Stomach smooth muscle (tissue), 2 donors: ENCODE measurements around the gene LCAT.
"Not testable (repeated sequence)": the region's sequence is repeated elsewhere in the genome, so short reads cannot be mapped to it uniquely, and the experiment has no call there.

Experiments used
- H3K27ac ChIP-seq: one replicate; pipeline ENCODE4 v1.7.0; 2013; ENCODE audit warnings: mild to moderate bottlenecking, low read length, inconsistent platforms
- H3K27me3 ChIP-seq, 2 donors: one replicate each; pipeline ENCODE4 v1.7.0; 2013; ENCODE audit warnings: low read length in 2 of 2; ENCODE audit not compliant: insufficient read depth in 2 of 2, control insufficient read depth in 1 of 2
- H3K36me3 ChIP-seq, 2 donors: one replicate each; pipeline ENCODE4 v1.7.0; 2013; ENCODE audit warnings: low read length in 2 of 2; ENCODE audit not compliant: control insufficient read depth in 2 of 2, insufficient read depth in 2 of 2
- H3K4me1 ChIP-seq: one replicate; pipeline ENCODE4 v1.7.0; 2013; ENCODE audit warnings: low read length; ENCODE audit not compliant: control insufficient read depth, insufficient read depth
- H3K4me3 ChIP-seq, 2 donors: one replicate each; pipeline ENCODE4 v1.7.0; 2013; ENCODE audit warnings: low read length in 2 of 2
- H3K9ac ChIP-seq, 2 donors: one replicate each; pipeline ENCODE4 v1.7.0; 2013; ENCODE audit warnings: low read length in 2 of 2, mild to moderate bottlenecking in 1 of 2
- H3K9me3 ChIP-seq, 2 donors: one replicate each; pipeline ENCODE4 v1.7.0; 2013; ENCODE audit warnings: low read length in 2 of 2; ENCODE audit not compliant: control insufficient read depth in 2 of 2
- donor health status: healthy.
- donor health status: Pancreatic carcinoma.

The LCAT gene

DNA sequence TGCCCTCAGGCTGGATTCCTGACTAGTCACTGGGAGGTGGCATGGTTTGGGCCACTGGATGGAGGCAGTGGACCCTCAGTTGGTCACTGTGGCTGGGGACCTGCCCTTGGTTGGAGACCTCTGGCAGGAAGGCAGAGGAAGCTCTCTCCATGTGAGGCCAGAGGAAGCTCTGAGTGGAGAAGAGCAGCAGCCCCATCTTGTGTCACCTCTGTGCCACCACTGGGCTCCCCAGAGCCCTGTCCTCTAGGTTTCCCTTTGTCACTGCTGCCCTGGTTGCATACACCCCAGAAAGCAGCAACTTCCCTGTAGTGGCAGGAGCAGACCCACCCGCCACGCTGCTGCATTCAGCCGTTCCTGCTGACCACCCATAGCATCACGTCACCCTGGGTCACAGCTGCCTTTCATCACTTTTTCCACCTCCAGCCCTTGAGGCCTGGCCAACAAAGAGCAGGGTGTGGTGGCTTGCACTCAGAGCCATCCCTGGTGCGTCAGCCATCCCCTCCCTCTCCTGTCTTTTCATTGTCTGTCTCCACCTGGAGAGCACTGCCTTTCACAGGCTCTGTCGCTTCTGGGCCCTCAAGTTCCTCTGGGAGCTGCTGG is 24.2 kb downstream of the LCAT start:
- H3K27ac ChIP-seq, result peak overlapping the region; percentile 24
- peaks cover 56% of the 10 kb centered on the region for H3K4me1 ChIP-seq
- peaks cover 7 to 18% of the 10 kb centered on the region in 2 donors for H3K36me3 ChIP-seq
- H3K9ac ChIP-seq, result peak overlapping the region in 1 of 2 donors; percentile 47
- H3K9me3 ChIP-seq, result no peaks in the 10 kb centered on the region
- H3K27me3 ChIP-seq, result no peaks in the 10 kb centered on the region
- no peak overlapping the region for H3K4me3 ChIP-seq

DNA sequence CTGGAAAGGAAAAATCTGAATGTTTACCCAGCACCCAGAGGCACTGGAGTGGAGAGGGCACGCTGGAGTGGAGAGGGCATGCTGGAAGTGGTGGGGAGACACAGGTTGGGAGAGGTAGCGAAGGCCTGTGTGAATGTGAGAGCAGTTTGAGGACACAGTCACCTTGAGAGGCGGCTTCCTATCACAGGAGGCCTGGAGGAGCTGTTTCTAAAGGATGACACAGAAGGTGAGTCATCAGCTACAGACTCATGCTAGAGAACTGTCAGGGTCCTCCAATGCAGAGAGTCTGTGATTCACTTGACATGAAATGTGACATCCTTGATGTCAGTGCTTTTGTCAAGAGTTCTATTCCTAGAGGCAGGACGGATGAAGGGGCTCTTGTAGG is 26.1 kb downstream of the LCAT start:
- Histone ChIP-seq H3K27me3 (no peaks in the 10 kb centered on the region), H3K27ac (peak overlapping the region; percentile 71), H3K4me1 (peaks cover 41% of the 10 kb centered on the region), H3K36me3 (peaks cover 4 to 13% of the 10 kb centered on the region in 2 donors), H3K9ac (peak overlapping the region; percentile 17 to 64), H3K4me3 (peak overlapping the region in 1 of 2 donors; percentile 22), H3K9me3 (no peaks in the 10 kb centered on the region)

DNA sequence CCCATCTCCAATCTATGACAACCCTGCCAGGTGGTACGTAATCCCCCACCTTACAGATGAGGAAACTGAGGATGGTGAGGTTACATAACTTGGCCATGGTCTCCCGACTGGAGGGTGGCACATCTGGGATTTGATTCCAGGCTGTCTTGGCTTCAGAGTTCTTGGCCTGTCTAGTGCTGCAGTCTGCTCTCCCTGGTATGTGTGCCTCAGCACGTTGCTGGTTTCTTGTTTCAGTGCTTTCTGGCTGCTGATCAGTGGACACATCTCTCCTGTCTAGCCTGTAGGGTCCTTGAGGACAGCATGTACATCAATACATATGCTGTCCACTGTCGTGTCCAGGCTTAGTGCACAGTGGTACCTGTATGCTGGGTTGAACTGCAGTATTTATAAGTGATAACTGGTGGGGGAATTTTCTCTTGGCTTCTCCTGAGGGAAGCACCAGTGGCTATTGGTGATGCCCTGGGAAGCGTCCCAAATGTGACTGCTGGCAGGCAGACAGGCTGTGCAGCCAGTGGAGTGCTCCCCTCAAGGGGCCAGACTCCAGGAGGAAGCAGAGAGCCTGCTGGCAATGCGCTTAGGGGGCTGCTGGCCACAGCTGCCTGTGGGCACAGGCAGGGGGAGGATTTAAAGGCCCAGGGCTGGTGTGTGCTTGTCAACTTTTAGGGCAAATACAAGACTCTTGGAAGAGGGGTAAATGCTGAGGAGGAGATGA is 26.6 kb downstream of the LCAT start:
- Histone ChIP-seq H3K27ac (peak overlapping the region; percentile 71), H3K9ac (peak overlapping the region; percentile 17 to 64)

DNA sequence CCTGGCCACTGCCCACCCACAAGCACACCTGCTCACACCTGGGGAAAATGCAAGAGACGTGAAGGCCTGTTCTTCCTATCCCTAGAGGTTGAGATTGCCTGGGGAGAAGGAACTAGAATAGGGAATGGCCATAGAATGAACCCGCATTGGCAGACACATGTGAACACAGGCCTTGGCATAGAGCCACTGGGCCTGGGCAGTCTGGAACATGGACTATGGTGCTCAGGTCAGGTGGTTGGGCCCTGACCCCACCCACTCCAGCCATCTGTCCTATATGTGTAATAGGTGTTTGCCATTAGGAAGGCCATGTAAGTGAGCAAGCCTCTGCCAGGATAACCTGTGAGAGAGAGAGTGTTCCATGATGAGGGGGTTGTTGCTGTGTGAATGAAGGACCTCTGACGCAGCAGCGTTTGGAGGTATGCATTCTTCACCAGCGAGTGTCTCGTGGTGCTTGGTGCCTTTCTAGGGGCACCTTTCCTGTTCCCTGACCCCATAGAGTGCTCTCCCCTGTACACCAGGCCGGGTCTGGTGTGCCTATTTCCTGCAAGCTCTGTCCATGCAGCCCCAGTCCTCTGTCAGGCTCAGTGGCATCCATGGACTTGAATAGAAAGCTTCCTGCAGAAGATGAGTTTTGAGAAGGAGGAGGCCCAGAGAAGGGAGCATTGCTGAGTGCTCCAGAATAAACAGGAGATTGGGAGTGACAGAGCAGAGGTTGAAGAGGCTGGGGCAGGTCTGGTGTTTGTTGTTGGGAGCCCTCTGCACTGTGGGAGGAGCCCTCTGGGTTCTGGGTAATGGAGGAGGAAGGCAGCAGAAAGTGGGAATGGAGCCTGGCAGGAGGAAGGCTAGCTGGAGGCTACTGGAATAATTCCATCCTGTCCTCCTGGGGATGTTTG is 27.8 kb downstream of the LCAT start:
- H3K27ac ChIP-seq, result peak overlapping the region; percentile 71
- peaks cover 35% of the 10 kb centered on the region for H3K4me1 ChIP-seq
- no peaks in the 10 kb centered on the region for H3K9me3 ChIP-seq
- H3K27me3 ChIP-seq, result no peaks in the 10 kb centered on the region
- H3K9ac ChIP-seq, result no peak overlapping the region
- H3K36me3 ChIP-seq, result peaks cover 13 to 15% of the 10 kb centered on the region in 2 donors
- no peak overlapping the region for H3K4me3 ChIP-seq

More for the DNA sequence above, 26.6 kb downstream of the LCAT start:
- H3K4me1 ChIP-seq, result peaks cover 37% of the 10 kb centered on the region
- H3K9me3 ChIP-seq, result no peaks in the 10 kb centered on the region
- H3K36me3 ChIP-seq, result peaks cover 4 to 13% of the 10 kb centered on the region in 2 donors
- H3K27me3 ChIP-seq, result no peaks in the 10 kb centered on the region
- H3K4me3 ChIP-seq, result peak overlapping the region in 1 of 2 donors; percentile 22

DNA sequence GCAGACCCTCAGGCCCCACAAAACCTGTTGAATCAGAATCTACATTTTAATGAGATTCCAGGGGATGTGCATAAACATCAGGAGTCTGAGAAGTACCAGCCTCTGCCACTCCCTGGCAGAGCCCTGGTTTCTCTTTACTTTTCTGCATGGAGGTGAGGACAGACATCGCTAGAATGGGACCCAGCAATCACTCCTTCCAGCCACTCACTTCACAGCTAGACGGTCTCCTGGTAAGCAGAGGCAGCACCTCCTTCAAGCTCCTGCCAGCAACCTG is 28.5 kb downstream of the LCAT start:
- H3K36me3 ChIP-seq, result peaks cover 13 to 20% of the 10 kb centered on the region in 2 donors
- H3K4me1 ChIP-seq, result peaks cover 35% of the 10 kb centered on the region

DNA sequence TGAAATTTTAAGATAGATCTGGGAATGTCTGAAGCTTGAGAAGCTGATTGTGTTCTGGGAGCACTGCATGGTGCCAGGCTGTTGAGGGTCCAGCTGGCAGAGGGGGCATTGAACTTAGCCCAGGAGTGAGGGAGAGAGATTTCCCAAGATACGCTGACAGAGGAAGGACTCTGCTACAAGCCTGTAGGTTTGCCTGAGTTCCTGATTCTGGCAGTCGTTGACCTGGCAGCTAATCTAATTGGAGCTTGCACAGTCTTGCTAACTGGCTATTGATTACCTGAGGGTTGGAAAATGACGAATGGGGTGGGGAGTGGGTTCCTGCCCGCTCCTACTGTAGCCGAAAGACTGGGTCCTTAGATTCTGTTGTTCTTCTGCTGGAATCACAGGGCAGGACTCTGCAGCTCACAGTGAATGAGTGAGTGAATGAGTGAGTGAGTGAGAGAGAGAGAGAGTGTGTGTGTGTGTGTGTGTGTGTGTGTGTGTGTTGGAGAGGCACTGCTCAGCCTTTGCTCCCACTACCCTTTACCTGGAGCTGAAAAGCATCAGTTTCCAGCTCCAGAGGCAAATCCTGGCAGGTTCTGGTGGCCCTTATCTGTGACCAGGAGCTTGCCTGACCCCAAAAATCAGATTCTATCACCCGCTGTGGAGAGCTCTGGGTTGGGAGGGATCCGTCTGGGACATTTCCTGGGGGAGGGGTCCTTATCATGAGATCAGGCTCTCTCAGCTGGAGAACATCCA is 29.0 kb downstream of the LCAT start:
- no peak overlapping the region for H3K9ac ChIP-seq
- H3K4me3 ChIP-seq, result no peak overlapping the region
- H3K9me3 ChIP-seq, result no peaks in the 10 kb centered on the region
- H3K36me3 ChIP-seq, result peaks cover 16 to 23% of the 10 kb centered on the region in 2 donors
- no peaks in the 10 kb centered on the region for H3K27me3 ChIP-seq
- peaks cover 34% of the 10 kb centered on the region for H3K4me1 ChIP-seq
- H3K27ac ChIP-seq, result no peak overlapping the region

More for the DNA sequence above, 28.5 kb downstream of the LCAT start:
- not testable (repeated sequence) for H3K27me3 ChIP-seq, H3K4me3 ChIP-seq, H3K9me3 ChIP-seq, H3K9ac ChIP-seq
- peak overlapping the region; percentile 71 for H3K27ac ChIP-seq

DNA sequence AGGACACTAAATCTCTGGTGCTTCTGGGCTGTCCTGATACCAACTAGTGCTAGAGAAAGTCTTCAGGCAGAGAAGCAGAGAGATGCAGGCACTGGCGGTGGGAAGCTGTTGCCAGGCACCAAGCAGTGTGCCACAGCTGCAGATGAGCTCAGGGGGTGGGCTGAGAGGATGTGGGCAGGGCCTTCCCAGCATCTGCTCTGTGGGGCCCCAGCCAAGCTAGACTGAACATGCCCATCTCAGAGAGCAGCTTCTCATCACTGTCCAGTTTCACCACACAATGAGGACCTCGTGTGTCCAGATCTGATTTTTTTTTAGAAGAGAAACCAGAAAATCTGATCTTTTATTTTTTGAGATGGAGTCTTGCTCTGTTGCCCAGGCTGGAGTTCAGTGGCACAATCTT is 33.8 kb downstream of the LCAT start:
- Histone ChIP-seq H3K9me3 (no peaks in the 10 kb centered on the region), H3K9ac (no peak overlapping the region), H3K4me3 (no peak overlapping the region), H3K27me3 (no peaks in the 10 kb centered on the region), H3K36me3 (peaks cover 23 to 25% of the 10 kb centered on the region in 2 donors), H3K27ac (no peak overlapping the region), H3K4me1 (no peaks in the 10 kb centered on the region)

DNA sequence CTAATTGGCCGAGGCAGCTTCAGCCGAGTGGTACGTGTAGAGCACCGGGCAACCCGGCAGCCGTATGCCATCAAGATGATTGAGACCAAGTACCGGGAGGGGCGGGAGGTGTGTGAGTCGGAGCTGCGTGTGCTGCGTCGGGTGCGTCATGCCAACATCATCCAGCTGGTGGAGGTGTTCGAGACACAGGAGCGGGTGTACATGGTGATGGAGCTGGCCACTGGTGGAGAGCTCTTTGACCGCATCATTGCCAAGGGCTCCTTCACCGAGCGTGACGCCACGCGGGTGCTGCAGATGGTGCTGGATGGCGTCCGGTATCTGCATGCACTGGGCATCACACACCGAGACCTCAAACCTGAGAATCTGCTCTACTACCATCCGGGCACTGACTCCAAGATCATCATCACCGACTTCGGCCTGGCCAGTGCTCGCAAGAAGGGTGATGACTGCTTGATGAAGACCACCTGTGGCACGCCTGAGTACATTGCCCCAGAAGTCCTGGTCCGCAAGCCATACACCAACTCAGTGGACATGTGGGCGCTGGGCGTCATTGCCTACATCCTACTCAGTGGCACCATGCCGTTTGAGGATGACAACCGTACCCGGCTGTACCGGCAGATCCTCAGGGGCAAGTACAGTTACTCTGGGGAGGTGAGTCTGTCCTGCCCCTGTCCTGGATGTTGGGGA is 34.7 kb downstream of the LCAT start:
- Histone ChIP-seq H3K27ac (no peak overlapping the region), H3K9ac (no peak overlapping the region), H3K4me1 (no peaks in the 10 kb centered on the region), H3K27me3 (no peaks in the 10 kb centered on the region), H3K4me3 (no peak overlapping the region), H3K36me3 (peaks cover 23 to 25% of the 10 kb centered on the region in 2 donors), H3K9me3 (no peaks in the 10 kb centered on the region)

DNA sequence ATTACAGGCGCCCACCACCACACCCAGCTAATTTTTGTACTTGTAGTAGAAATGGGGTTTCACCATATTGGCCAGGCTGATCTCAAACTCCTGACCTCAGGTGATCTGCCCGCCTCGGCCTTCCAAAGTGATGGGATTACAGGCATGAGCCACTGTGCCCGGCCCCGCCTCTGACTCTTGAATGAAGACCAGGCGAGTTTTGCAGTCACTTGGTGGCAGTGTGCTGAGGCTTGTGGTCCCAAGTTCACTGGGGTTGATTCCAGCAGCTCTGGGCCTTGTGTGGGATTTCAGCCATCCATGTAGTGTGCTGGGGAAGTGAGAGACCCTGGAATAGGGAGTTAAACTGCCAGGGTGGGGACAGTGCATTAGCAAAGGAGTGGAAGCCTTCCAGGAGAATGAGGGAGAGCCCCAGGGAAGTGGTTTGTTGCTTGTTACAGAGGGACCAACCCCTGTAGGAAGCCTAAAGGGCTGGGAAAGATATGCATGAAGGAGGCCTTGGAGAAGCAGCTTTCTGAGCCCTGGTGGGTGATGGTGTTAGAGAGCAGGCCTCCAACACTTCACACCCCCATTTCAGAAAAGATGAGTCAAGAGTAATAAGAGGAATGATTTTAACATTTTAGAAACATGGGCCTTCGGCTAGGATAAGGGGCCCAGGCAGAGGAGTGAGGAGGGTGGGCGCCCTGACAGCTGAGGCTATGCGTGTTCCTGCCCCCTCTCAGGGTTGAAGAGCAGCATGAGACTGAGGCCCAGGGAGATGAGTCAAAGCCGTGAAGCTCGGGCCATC is 36.3 kb downstream of the LCAT start:
- Histone ChIP-seq H3K27ac (no peak overlapping the region), H3K27me3 (no peaks in the 10 kb centered on the region), H3K4me1 (no peaks in the 10 kb centered on the region), H3K4me3 (no peak overlapping the region), H3K9me3 (no peaks in the 10 kb centered on the region), H3K36me3 (peaks cover 25% of the 10 kb centered on the region in 2 donors), H3K9ac (no peak overlapping the region)
